ENCODE measurements around the gene HTR3B.

- no peak for TF ChIP-seq CTCF (IDR thresholded peaks at IDR 0.05 in 4 of 5, conservative IDR thresholded peaks at IDR 0.05 in 1 of 5)
- TF ChIP-seq POLR2A (IDR thresholded peaks at IDR 0.05), result no peak
Measured at GRCh38 chr11:113932788-113933187, 28.2 kb downstream of the HTR3B start.

All from gastrocnemius medialis (tissue), 4 donors.